Activated naive CD8-positive, alpha-beta T cell treated with anti-CD3 and anti-CD28 coated beads, Interleukin-2, amount 10 ng/mL, durations not matched to agents 7 days and 5 days (primary cell): ENCODE results near the gene GABRA5. TPM values are rescaled to one million over a fixed set of nuclear protein-coding genes. Genes with fewer than 3 reads are reported as not detected.

Experiments used
- ATAC-seq: fragments of 150-1000 bp; cut with Tn5 transposase; one replicate; pipeline ENCODE4 v1.10.0; 2021; ENCODE audit warnings: low read depth, moderate library complexity
- POLR2A ChIA-PET: fragments of 350-600 bp; sonication (Branson Sonifier 250); formaldehyde crosslinking; loops from one replicate; lab custom pipeline; 2021; ENCODE audit warnings: antibody characterized with exemption; lab: Charles Lee
- DNase-seq: peaks from one replicate; pipeline ENCODE4 v3.0.0; 2021
- H3K27ac Mint-ChIP-seq: one replicate; pipeline ENCODE4 v1.8.0; 2022; ENCODE audit warnings: mild to moderate bottlenecking, mixed read lengths
- H3K27me3 Mint-ChIP-seq: one replicate; pipeline ENCODE4 v1.8.0; 2022; ENCODE audit warnings: mild to moderate bottlenecking, moderate library complexity, mixed read lengths
- H3K36me3 Mint-ChIP-seq: one replicate; pipeline ENCODE4 v1.8.0; 2021; ENCODE audit warnings: mild to moderate bottlenecking, mixed read lengths
- H3K4me1 Mint-ChIP-seq: one replicate; pipeline ENCODE4 v1.8.0; 2021; ENCODE audit warnings: mixed read lengths
- H3K4me3 Mint-ChIP-seq: one replicate; pipeline ENCODE4 v1.8.0; 2022; ENCODE audit warnings: mild to moderate bottlenecking, moderate library complexity, mixed read lengths
- H3K9me3 Mint-ChIP-seq: one replicate; pipeline ENCODE4 v1.8.0; 2021; ENCODE audit warnings: mixed read lengths
- total RNA-seq, 2 experiments: library from RNA; stranded (reverse); gene quantifications; one replicate each; pipeline ENCODE4 v1.2.3, GENCODE V29; 2021

The GABRA5 gene
- total RNA-seq, 2 experiments from 2014 or later: not detected

- POLR2A ChIA-PET: no interaction called here
- no peak for DNase-seq
- no peaks in the 10 kb centered on the region for H3K4me1 Mint-ChIP-seq
- H3K9me3 Mint-ChIP-seq: no peaks in the 10 kb centered on the region
- H3K36me3 Mint-ChIP-seq: no peaks in the 10 kb centered on the region
- H3K27me3 Mint-ChIP-seq: peaks cover 27% of the 10 kb centered on the region
- no peak overlapping the region for H3K4me3 Mint-ChIP-seq
- no peak overlapping the region for H3K27ac Mint-ChIP-seq
- no peak for ATAC-seq
These were observed 542 bp downstream of the GABRA5 start for GRCh38 chr15:26867200-26868007.

DNA sequence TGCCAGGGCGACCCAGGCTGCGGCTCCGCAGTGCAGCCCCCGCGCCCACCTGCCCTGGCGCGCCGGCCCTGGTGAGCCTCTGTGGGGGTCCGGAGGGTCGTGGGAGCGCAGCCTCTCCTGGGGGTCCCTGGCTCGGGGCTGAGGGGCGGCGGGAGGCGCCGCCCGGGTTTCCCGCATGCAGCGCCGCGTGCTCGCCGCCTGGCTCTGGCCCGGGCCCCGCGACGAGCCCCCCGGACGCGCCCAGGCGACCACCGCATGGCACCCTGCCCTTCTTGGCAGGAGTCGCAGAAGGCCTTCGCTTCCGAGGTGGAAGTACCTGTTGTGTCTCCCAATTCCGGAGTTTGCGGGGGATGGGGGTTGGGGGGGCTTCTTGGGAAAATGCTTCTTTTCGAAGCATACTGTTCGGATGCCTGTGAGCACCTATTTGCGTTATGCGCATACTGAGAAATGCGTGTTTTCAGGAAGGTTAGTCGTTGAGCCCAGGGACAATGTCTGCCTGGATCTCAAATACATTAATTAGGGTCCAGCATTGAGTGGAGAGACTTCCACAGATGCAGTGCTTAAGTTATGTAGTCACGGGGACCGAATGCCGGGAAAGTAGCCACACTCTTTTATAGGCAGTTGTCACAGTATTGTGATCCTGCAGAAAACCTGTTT is 1.3 kb downstream of the GABRA5 start:
- POLR2A ChIA-PET: no interaction called here
- Mint-ChIP-seq H3K36me3 (no peaks in the 10 kb centered on the region), H3K4me1 (no peaks in the 10 kb centered on the region), H3K27me3 (peaks cover 27% of the 10 kb centered on the region), H3K27ac (no peak overlapping the region), H3K9me3 (no peaks in the 10 kb centered on the region), H3K4me3 (no peak overlapping the region)
- ATAC-seq (no peak), DNase-seq (no peak)

DNA sequence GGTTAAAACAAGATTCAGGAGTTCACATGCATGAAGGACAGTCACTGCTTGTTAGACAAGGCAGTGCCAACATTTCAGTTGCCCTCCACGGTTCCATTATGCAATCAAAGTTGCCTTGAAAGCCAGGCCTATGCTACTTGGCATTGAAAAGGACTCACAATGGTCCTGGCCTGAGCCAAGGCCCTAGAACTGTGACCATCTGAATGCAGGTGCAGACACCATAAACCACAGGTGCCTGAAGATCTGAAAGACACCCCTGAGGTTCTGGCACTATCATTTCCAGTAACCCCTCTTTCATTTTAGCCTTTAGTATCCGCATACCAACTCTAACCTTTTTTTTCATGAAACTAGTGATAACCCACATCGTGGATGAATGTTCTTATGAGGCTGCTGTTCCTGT is 2.8 kb downstream of the GABRA5 start:
- no peak for ATAC-seq
- Mint-ChIP-seq H3K27me3 (peaks cover 26% of the 10 kb centered on the region), H3K27ac (no peak overlapping the region), H3K4me3 (no peak overlapping the region), H3K9me3 (no peaks in the 10 kb centered on the region), H3K36me3 (no peaks in the 10 kb centered on the region), H3K4me1 (no peaks in the 10 kb centered on the region)
- no peak for DNase-seq
- POLR2A ChIA-PET: no interaction called here

- Mint-ChIP-seq H3K36me3 (no peaks in the 10 kb centered on the region), H3K27me3 (peaks cover 22% of the 10 kb centered on the region), H3K4me3 (no peak overlapping the region), H3K9me3 (no peaks in the 10 kb centered on the region), H3K27ac (no peak overlapping the region), H3K4me1 (no peaks in the 10 kb centered on the region)
- no peak for ATAC-seq
- POLR2A ChIA-PET: no interaction called here
- DNase-seq: no peak
These were observed 3.5 kb downstream of the GABRA5 start for GRCh38 chr15:26870346-26870745.

GRCh38 chr15:26872206-26872605 is 5.3 kb downstream of the GABRA5 start:
- Mint-ChIP-seq H3K27me3 (peaks cover 10% of the 10 kb centered on the region), H3K4me1 (no peaks in the 10 kb centered on the region), H3K27ac (no peak overlapping the region), H3K4me3 (no peak overlapping the region), H3K36me3 (no peaks in the 10 kb centered on the region), H3K9me3 (no peaks in the 10 kb centered on the region)
- ATAC-seq: no peak
- no peak for DNase-seq
- POLR2A ChIA-PET: no interaction called here

GRCh38 chr15:26873846-26874245 is 7.0 kb downstream of the GABRA5 start:
- H3K27me3 Mint-ChIP-seq: peaks cover 6% of the 10 kb centered on the region

DNA sequence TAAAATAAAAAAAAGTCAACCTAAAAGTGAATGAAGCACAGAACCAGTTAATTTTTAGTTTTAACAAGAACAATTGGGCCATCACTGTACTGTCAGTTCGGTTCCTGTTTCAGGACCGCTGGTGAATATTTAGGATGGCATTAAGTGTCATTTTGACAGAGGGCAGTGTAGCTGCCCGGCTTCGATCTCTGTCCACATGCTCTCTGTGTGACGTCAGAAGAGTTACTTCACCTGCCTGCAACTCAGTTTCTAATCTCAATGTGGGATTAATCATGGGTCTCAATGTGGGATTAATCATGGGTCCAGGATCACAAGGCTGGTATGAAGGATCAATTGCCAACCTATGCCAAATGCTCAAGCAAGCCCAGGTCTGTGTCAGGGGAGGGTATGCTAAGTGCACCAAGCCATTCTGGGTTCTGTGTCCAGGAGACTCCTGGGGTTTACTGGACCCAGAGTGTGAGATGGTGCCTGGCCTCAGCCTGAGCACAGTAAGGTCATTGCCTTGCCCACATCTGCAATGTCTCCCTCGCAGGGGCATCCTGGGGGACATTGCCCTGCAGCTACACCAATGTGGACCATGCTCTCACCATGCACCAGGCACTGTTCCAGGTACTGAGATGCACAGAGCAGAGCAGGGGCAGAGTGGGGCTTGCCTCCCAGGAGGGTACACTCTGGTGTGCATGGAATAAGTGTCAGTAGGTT is 8.1 kb downstream of the GABRA5 start:
- POLR2A ChIA-PET: no interaction called here
- H3K27ac Mint-ChIP-seq: no peak overlapping the region
- no peak for DNase-seq
- no peaks in the 10 kb centered on the region for H3K4me1 Mint-ChIP-seq
- no peaks in the 10 kb centered on the region for H3K9me3 Mint-ChIP-seq
- no peaks in the 10 kb centered on the region for H3K27me3 Mint-ChIP-seq
- H3K4me3 Mint-ChIP-seq: no peak overlapping the region
- no peaks in the 10 kb centered on the region for H3K36me3 Mint-ChIP-seq
- ATAC-seq: no peak

More at GRCh38 chr15:26873846-26874245, 7.0 kb downstream of the GABRA5 start:
- Mint-ChIP-seq H3K36me3 (no peaks in the 10 kb centered on the region), H3K27ac (no peak overlapping the region), H3K4me3 (no peak overlapping the region), H3K4me1 (no peaks in the 10 kb centered on the region), H3K9me3 (no peaks in the 10 kb centered on the region)
- no peak for DNase-seq
- no peak for ATAC-seq
- POLR2A ChIA-PET: no interaction called here

DNA sequence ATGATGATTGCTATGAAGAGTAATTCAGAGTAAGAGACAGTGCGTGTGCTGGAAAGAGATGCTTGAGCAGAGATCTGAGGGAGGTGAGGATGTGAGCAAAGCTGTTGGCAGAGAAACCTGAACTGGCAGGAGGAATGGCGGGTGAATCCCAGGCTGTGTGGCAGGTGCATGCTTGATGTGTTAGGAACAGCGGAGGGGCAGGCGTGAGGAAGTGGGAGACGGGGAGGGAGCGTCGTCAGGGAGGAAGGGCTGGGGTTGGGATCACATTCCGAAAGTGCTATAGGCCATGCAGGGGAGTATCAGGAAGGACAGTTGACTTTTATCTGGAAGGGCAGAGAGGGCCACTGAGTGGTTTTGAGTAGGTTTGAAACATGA is 8.6 kb downstream of the GABRA5 start:
- Mint-ChIP-seq H3K9me3 (no peaks in the 10 kb centered on the region), H3K4me3 (no peak overlapping the region), H3K27ac (no peak overlapping the region), H3K27me3 (no peaks in the 10 kb centered on the region), H3K4me1 (no peaks in the 10 kb centered on the region), H3K36me3 (no peaks in the 10 kb centered on the region)
- ATAC-seq (no peak), DNase-seq (no peak)
- POLR2A ChIA-PET: no interaction called here

DNA sequence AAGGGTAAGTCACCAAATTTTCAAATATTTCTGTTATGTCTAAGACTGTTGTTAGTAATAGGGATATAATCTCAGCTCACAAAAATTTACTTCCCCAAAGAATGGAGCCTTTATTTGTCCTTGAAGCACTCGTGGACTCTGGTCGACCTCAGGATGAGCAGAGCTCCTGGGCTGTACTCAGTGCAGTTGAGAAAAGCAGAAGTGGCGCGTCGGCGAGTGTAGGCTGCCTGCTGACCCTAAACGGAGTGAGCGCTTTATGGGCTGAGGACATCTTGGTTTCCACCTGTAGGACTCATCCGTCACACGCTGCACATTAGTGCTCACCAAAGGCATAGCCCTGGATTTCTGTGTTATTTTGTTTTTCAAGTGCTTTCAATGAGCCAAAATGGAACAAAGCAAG is 11.0 kb downstream of the GABRA5 start:
- no peaks in the 10 kb centered on the region for H3K9me3 Mint-ChIP-seq
- no peaks in the 10 kb centered on the region for H3K36me3 Mint-ChIP-seq
- POLR2A ChIA-PET: no interaction called here
- no peaks in the 10 kb centered on the region for H3K27me3 Mint-ChIP-seq
- no peak overlapping the region for H3K4me3 Mint-ChIP-seq
- no peak for ATAC-seq
- H3K27ac Mint-ChIP-seq: no peak overlapping the region
- H3K4me1 Mint-ChIP-seq: no peaks in the 10 kb centered on the region
- DNase-seq: no peak

GRCh38 chr15:26879706-26880105 is 12.8 kb downstream of the GABRA5 start:
- ATAC-seq (no peak), DNase-seq (no peak)
- Mint-ChIP-seq H3K4me3 (no peak overlapping the region), H3K9me3 (no peaks in the 10 kb centered on the region), H3K4me1 (no peaks in the 10 kb centered on the region), H3K27ac (no peak overlapping the region), H3K36me3 (no peaks in the 10 kb centered on the region), H3K27me3 (no peaks in the 10 kb centered on the region)
- POLR2A ChIA-PET: no interaction called here

DNA sequence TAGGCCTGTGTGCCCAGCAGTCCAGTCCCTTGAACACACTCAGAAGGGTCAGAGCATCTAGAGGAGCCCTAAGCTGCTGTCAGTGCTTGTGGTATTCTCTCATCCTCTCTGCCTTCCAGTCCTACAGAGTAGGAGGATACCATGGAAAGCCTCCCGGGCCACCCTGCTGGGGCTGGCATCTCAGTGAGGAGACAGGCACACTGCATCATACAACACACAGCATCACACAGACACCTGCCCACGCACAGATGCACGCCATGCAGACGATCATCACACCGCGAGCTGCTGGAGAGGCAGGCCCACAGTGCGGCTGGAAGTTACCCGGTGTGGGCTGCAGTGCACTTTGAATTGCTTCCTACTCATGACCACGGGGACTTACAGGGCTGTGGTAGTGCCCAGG is 15.2 kb downstream of the GABRA5 start:
- POLR2A ChIA-PET: no interaction called here
- no peak overlapping the region for H3K4me3 Mint-ChIP-seq
- ATAC-seq: no peak
- no peaks in the 10 kb centered on the region for H3K27me3 Mint-ChIP-seq
- H3K27ac Mint-ChIP-seq: no peak overlapping the region
- no peaks in the 10 kb centered on the region for H3K36me3 Mint-ChIP-seq
- H3K4me1 Mint-ChIP-seq: no peaks in the 10 kb centered on the region
- H3K9me3 Mint-ChIP-seq: no peaks in the 10 kb centered on the region
- DNase-seq: no peak

GRCh38 chr15:26882616-26883365 is 15.9 kb downstream of the GABRA5 start:
- Mint-ChIP-seq H3K4me3 (no peak overlapping the region), H3K27me3 (no peaks in the 10 kb centered on the region), H3K36me3 (no peaks in the 10 kb centered on the region), H3K4me1 (no peaks in the 10 kb centered on the region), H3K9me3 (no peaks in the 10 kb centered on the region), H3K27ac (no peak overlapping the region)
- POLR2A ChIA-PET: no interaction called here
- no peak for ATAC-seq
- no peak for DNase-seq

GRCh38 chr15:26883466-26883865 is 16.6 kb downstream of the GABRA5 start:
- H3K36me3 Mint-ChIP-seq: no peaks in the 10 kb centered on the region
- no peak overlapping the region for H3K4me3 Mint-ChIP-seq
- H3K27ac Mint-ChIP-seq: no peak overlapping the region
- DNase-seq (no peak), ATAC-seq (no peak)
- H3K4me1 Mint-ChIP-seq: no peaks in the 10 kb centered on the region
- no peaks in the 10 kb centered on the region for H3K9me3 Mint-ChIP-seq
- POLR2A ChIA-PET: no interaction called here
- H3K27me3 Mint-ChIP-seq: no peaks in the 10 kb centered on the region
